NCI-H526 treated with DMSO at 0.1 percent for 48 hours (cell line): Measurements from ENCODE around the gene FOXN3.
"Not testable (repeated sequence)": the region's sequence is repeated elsewhere in the genome, so short reads cannot be mapped to it uniquely, and the experiment has no call there.

ENCODE experiments used
- DNase-seq: peaks from one replicate; lab custom pipeline; 2025; lab: John Stamatoyannopoulos, UW

Gene FOXN3

DNA sequence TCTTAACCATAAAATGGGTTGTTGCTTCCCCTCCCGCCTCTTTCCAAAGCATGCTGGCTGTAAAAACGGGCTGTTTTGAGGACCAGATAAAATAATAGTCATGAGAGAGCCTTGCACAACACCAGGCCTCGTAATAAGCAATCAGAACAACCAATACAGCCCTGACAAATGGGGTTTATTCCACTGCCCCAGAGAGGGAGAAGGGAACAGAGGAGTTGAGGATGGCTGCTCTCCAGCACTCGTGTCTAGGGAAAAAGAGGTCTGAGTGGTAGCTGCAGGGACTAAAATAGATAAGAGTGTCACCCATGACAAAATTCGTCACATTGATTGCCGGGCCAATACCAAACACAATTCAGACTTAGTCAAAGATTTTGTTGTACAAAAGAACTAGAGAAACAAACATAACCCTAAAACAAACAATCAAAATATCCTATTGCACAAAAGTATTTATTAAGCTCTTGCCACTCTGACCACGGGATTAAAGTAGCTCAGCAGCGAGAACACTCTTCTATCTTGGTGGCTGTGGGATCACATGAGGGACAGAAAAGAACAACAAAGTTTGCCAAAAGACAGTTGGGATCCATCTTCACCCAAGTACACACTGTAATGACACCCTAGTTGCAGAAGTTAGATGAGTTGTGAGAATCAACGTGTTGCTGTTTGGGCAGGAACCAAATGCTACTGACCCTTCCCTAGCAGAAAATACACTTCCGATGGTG, 188.0 kb downstream of the FOXN3 start:
- no peak for DNase-seq

- DNase-seq: no peak
These were observed 189.6 kb downstream of the FOXN3 start for GRCh38 chr14:89227496-89227836.

- no peak for DNase-seq
These were observed 190.1 kb downstream of the FOXN3 start for GRCh38 chr14:89226801-89227495.

DNA sequence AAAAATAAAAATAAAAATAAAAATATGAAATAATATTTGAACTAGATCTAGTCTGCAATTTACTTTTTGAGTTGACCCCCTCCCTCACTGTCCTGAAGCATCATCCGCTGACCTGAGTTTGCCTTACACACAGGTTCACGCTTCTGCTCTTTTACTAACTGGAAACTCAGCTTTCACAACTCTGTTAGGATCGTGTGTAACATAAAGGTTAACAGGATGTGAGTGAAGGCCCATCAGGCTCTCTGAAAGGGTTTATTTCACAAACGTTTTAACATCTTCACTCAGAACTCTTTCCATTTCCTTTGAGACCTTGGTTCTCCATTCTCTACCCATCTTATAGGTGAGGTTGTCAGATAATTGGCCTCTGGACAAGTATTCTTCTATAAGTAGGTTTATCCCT, 191.4 kb downstream of the FOXN3 start:
- DNase-seq: no peak

DNA sequence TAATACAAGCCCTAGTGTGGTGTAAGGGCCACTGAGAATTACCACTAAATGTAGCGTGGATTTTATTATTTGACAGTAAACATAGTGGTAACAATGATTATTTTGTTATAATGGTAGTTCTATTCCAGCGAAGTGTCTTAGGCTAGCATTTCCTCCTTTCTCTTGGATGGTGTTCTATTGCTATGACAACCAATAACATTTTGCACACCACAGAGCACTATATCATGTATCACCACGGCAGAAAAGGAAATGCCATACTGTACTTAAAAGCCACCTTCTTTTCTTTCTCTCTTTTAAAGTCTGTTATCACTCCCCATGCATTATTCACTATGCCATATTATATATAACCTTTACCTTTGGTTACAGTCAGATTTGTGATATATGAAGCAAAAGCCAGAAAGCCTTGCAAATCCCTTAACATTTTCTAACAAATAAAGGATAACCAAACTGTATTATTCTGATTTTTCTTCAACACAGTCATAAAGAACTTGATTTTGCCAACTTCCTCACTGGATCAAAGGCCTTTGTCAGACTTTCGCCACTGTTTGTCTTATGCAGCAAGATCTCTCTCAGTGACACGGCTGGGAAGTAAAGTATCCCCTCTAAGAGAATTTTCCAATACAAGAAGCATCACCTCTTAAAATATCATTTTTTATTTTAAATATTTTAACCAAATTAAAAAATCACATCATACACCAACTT, 195.8 kb downstream of the FOXN3 start:
- DNase-seq: no peak

DNA sequence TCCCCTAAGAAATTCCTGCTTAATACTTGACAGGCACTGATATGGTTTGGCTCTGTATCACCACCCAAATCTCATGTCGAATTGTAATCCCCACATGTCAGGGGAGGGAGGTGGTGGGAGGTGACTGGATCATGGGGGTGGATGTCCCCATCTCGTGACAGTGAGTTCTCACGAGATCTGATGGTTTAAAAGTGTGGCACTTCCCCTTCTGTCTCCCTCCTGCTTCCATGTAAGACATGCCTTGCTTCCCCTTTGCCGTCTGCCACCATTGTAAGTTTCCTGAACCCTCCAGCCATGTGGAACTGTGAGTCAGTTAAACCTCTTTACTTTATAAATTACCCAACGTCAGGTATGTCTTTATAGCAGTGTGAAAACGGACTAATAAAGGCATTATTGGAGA, 198.0 kb downstream of the FOXN3 start:
- no peak for DNase-seq

DNA sequence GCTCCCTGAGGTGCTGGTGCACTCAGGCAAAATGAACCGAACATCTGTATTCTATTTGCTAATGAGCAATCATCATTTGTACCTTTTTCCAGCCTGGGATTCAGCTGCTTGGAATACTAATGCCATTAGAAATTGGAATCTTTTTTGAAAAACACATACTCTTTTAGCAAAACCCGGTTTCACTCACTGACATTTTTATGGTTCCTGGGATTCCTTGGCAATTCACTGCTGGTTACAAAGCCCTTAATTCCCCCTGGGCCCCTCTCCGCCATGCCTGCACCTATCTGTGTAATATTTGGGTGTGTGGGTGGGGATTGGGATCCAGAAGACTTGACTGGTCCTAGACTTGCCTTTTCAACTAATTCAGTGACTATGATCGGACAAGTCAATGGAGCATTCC, 199.1 kb downstream of the FOXN3 start:
- no peak for DNase-seq

- DNase-seq: no peak
These were observed 201.5 kb downstream of the FOXN3 start for GRCh38 chr14:89215531-89215930.

DNA sequence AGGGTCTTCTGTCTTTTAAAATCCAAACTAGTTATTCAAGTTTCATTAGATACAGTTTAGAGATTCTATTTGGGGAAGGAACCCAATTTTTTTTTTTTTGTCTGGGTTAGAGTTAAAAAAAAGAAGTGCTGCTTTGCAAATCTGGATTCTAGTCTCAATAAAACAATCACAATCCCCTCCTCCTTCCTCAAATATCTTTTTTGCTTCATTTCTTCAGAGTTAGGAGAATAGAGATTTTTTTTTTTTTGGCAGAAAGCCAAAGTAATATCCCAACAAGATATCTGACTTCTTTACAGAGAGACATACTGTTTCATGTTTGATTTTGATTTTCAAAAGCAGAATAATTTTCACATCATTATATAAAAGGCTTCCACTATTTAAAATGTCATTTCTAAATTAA, 201.9 kb downstream of the FOXN3 start:
- DNase-seq: no peak

- DNase-seq: no peak
These were observed 202.6 kb downstream of the FOXN3 start for GRCh38 chr14:89214221-89214965.

DNA sequence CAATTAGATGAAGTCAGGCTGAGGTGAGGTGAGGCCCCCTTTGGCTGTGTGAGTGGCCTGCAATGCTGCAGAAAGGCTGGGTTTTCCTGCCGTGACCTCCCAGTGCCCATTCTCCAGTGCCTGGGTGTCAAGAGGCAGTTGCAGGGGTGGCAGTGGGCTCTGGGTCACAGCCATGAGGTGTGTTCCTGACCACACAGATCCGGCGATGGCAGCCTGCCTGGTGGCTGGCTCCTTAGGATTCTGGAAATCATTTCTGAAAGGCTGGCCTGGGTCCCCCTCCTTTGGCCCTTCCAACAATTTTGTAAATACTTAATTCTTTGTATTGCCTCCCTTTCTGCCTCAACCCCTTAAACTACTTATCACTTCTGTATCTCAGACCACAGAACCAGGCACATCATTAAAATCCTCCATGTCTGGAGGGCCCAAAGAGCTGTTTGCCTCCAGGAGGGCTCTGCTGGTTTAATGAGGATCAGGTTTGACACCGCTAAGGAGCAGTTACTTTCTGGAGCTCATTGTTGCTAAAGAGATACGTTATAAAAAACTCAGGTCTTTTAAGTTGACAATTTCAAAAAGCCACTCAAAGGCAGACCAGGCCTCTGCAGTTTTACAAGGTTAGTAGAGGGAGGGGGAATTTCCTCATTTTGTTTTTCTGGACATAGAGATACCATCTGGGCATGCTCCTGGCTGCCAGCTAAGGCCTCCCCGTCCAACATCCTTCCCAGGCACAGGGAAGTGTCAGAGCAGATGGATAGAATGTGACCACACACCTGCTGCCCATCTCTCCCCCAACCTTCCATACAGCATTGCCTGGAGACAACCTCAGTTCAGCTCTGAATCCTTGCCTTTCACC, 204.4 kb downstream of the FOXN3 start:
- no peak for DNase-seq

- no peak for DNase-seq
These were observed 207.5 kb downstream of the FOXN3 start for GRCh38 chr14:89209558-89209957.

- DNase-seq: no peak
These were observed 209.1 kb downstream of the FOXN3 start for GRCh38 chr14:89207925-89208328.

- DNase-seq: no peak
These were observed 210.5 kb downstream of the FOXN3 start for GRCh38 chr14:89206389-89207031.

DNA sequence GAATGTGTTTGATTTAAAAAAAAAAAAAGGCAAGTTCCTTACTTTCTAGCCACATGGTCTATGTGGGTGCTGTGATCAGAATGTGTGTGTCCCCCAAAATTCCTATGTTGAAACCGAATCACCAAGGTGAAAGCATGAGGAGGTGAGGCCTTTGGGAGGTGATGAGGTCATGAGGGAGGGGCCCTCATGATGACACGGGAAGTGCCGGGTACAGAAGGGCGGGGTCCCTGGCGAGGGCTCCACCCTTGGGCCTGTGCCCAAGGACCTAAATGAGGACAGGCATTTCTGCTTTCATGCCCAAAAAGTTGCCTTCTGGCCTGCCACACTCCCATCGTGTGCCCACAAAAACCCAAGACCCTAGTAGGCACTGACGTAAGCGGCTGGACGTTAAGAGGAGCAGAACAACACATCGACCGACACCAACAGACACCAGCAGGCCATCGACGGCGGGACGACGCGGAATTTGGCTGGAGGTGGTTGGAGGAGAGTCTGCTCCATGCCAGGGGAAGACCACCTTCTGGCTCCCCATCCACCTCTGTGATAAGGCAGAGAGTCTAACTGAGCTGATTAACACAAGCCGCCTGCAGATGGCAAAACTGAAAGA, 211.8 kb downstream of the FOXN3 start:
- DNase-seq: no peak

- no peak for DNase-seq
These were observed 214.4 kb downstream of the FOXN3 start for GRCh38 chr14:89202413-89203190.

- no peak for DNase-seq
These were observed 215.4 kb downstream of the FOXN3 start for GRCh38 chr14:89201645-89202044.

GRCh38 chr14:89199357-89199756, 217.7 kb downstream of the FOXN3 start:
- not testable (repeated sequence) for DNase-seq

- no peak for DNase-seq
These were observed 218.3 kb downstream of the FOXN3 start for GRCh38 chr14:89198544-89199329.
